OCI-LY7 (cell line): ENCODE measurements around the gene SLC39A3.

Experiments
- EZH2phosphoT487 ChIP-seq: fragments of 200-600 bp; sonication (generic); IDR thresholded peaks from 2 replicates; pipeline ENCODE4 v1.6.1; 2018; ENCODE audit warnings: low read depth, borderline replicate concordance, mild to moderate bottlenecking, mixed run types, antibody characterized with exemption, low read length, moderate library complexity, mixed read lengths
- TF ChIP-seq, protein P1 (sequence below): fragments of 200-600 bp; sonication (generic); conservative IDR thresholded peaks from 2 replicates; pipeline ENCODE4 v1.5.1; 2014; ENCODE audit warnings: mild to moderate bottlenecking, antibody characterized with exemption, low read length, moderate library complexity, mixed read lengths

DNA sequence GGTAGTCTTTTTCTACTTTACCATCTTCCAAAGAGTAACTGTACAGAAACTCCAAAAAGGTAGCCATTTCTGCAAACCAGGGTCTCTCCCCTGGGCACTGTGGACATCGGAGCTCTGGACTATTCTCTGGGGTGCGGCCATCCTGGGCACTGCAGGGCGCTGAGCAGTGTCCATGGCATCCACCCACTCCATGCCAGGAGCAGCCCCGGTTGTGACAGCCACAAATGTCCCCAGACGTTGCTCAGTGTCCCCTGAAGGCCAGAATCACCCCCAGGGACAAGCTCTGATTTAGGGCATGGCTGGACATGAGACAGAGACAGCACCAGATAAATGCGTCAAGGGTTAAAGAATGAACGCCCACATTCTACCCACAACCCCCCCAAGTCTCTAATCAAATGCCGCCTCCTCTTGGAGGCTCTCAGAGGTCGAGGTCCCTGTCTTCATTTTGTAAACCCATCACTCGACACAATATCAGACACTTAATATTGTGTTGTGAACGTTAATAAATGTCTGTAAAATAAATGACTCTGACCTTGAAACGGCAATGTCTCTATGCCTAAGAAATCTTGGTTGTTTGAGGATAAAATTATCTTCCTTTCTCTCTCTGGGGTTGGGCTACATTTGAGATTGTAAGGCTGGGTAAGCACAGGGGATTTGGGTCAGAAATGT is 46.2 kb downstream of the SLC39A3 start:
- TF ChIP-seq, protein P1, sequence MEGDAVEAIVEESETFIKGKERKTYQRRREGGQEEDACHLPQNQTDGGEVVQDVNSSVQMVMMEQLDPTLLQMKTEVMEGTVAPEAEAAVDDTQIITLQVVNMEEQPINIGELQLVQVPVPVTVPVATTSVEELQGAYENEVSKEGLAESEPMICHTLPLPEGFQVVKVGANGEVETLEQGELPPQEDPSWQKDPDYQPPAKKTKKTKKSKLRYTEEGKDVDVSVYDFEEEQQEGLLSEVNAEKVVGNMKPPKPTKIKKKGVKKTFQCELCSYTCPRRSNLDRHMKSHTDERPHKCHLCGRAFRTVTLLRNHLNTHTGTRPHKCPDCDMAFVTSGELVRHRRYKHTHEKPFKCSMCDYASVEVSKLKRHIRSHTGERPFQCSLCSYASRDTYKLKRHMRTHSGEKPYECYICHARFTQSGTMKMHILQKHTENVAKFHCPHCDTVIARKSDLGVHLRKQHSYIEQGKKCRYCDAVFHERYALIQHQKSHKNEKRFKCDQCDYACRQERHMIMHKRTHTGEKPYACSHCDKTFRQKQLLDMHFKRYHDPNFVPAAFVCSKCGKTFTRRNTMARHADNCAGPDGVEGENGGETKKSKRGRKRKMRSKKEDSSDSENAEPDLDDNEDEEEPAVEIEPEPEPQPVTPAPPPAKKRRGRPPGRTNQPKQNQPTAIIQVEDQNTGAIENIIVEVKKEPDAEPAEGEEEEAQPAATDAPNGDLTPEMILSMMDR = no peak
- no peak for TF ChIP-seq EZH2phosphoT487
